CD4-positive, alpha-beta memory T cell (primary cell): Measurements from ENCODE around the gene GDF10. TPM values are rescaled to one million over a fixed set of nuclear protein-coding genes. Genes with fewer than 3 reads are reported as not detected.

Experiments
- CTCF ChIA-PET: fragments of 350-600 bp; sonication (Branson Sonifier 250); formaldehyde crosslinking; loops from one replicate; lab custom pipeline; 2021; ENCODE audit warnings: inconsistent platforms; ENCODE audit not compliant: partially characterized antibody; lab: Charles Lee
- POLR2A ChIA-PET: fragments of 350-600 bp; sonication (Branson Sonifier 250); formaldehyde crosslinking; loops from one replicate; lab custom pipeline; 2021; ENCODE audit not compliant: partially characterized antibody; lab: Charles Lee
- DNase-seq, 5 donors: peaks; one replicate each; pipeline versions ENCODE4 v3.0.0 to v3.0.0-alpha.2; 2020 to 2022; ENCODE audit warnings: mixed read lengths in 1 of 5
- H3K27ac ChIP-seq: one replicate; pipeline ENCODE4 v1.7.0; 2013; ENCODE audit warnings: low read depth, low read length
- H3K27me3 ChIP-seq: 2 replicates; pipeline ENCODE4 v1.7.0; 2013; ENCODE audit warnings: mild to moderate bottlenecking, low read length, moderate library complexity; ENCODE audit not compliant: insufficient read depth
- H3K36me3 ChIP-seq: 2 replicates; pipeline ENCODE4 v1.7.0; 2013; ENCODE audit warnings: mild to moderate bottlenecking, low read length, moderate library complexity; ENCODE audit not compliant: insufficient read depth
- H3K4me1 ChIP-seq: 2 replicates; pipeline ENCODE4 v1.7.0; 2013; ENCODE audit warnings: mild to moderate bottlenecking, low read length, moderate library complexity; ENCODE audit not compliant: insufficient read depth
- H3K4me3 ChIP-seq, 2 donors: one replicate each; pipeline ENCODE4 v1.7.0; 2013; ENCODE audit warnings: low read length in 2 of 2, mild to moderate bottlenecking in 1 of 2
- H3K9me3 ChIP-seq, 2 donors: one replicate each; pipeline ENCODE4 v1.7.0; 2013; ENCODE audit warnings: low read length in 2 of 2, control low read depth in 1 of 2; ENCODE audit not compliant: control insufficient read depth in 1 of 2
- H3K27ac Mint-ChIP-seq, 7 donors: one replicate each; pipeline ENCODE4 v1.8.0; 2020 to 2021; ENCODE audit warnings: mixed read lengths in 7 of 7, mild to moderate bottlenecking in 6 of 7, inconsistent platforms in 3 of 7, moderate library complexity in 3 of 7
- H3K27me3 Mint-ChIP-seq, 2 donors: one replicate each; pipeline ENCODE4 v1.8.0; 2020 to 2021; ENCODE audit warnings: mixed read lengths in 2 of 2
- H3K36me3 Mint-ChIP-seq, 2 donors: one replicate each; pipeline ENCODE4 v1.8.0; 2020 to 2021; ENCODE audit warnings: mixed read lengths in 2 of 2, inconsistent platforms in 1 of 2, mild to moderate bottlenecking in 1 of 2
- H3K4me1 Mint-ChIP-seq, 4 donors: one replicate each; pipeline ENCODE4 v1.8.0; 2020 to 2021; ENCODE audit warnings: mixed read lengths in 4 of 4, mild to moderate bottlenecking in 1 of 4
- H3K4me3 Mint-ChIP-seq, 8 donors: one replicate each; pipeline ENCODE4 v1.8.0; 2020 to 2021; ENCODE audit warnings: mixed read lengths in 8 of 8, mild to moderate bottlenecking in 7 of 8, moderate library complexity in 6 of 8, inconsistent platforms in 3 of 8
- H3K9me3 Mint-ChIP-seq, 8 donors: one replicate each; pipeline ENCODE4 v1.8.0; 2020 to 2021; ENCODE audit warnings: mixed read lengths in 8 of 8, mild to moderate bottlenecking in 5 of 8, inconsistent platforms in 3 of 8, moderate library complexity in 1 of 8
- intact Hi-C: fragments of 100-400 bp; cut with micrococcal nuclease; formaldehyde crosslinking; loops from one replicate; pipeline ENCODE4 v1.15.1; 2023
- polyA plus RNA-seq, 2 donors: library from polyadenylated mRNA; unstranded; fragments of 300-500 nt; fragmentation: Illumina TruSeq; gene quantifications; one replicate each; pipeline ENCODE4 v1.2.3, GENCODE V29; 2021
- total RNA-seq, 2 experiments: library from RNA; stranded (reverse); gene quantifications; one replicate each; pipeline ENCODE4 v1.2.3, GENCODE V29; 2021

GDF10 gene
- total and polyA plus RNA-seq, 4 experiments from 2014 or later: 0.19 to 1.3 (median 0.78) TPM

DNA sequence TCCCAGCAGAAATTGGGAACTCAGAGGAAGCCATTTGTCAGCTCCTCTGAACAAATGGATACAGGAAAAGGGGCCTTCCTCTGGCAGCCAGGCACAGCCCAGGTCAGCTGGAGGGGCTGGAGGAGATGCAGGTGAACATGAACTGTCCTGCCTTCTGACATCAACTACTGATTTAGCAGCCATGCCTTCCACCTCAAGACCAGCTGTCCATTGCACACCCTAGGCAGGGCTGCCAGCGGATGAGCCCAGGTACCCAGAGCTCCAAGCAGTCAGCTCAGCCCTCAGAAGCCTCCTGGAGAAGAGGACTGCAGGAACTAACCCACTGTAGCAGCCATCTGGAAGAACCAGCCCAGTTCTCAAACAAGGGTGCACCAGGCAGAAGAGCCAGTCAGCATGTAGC, 44.1 kb upstream of the GDF10 start:
- Histone ChIP-seq H3K4me3 (no peak overlapping the region), H3K27me3 (no peaks in the 10 kb centered on the region), H3K36me3 (no peaks in the 10 kb centered on the region), H3K4me1 (peaks cover 58% of the 10 kb centered on the region), H3K9me3 (no peaks in the 10 kb centered on the region), H3K27ac (no peak overlapping the region)
- Mint-ChIP-seq H3K4me1 (peaks cover 33 to 71% (median 58%) of the 10 kb centered on the region in 4 donors), H3K36me3 (no peaks in the 10 kb centered on the region), H3K27me3 (no peaks in the 10 kb centered on the region), H3K4me3 (peak overlapping the region in 2 of 8 donors; percentile 8 to 28), H3K9me3 (peaks cover 0 to 4% (median 0%) of the 10 kb centered on the region in 8 donors), H3K27ac (peak overlapping the region in 4 of 7 donors; percentile 37 to 82 (median 57))
- intact Hi-C loops: no loop called here
- POLR2A ChIA-PET: no interaction called here
- DNase-seq: no peak
- CTCF ChIA-PET: interaction anchor here (1.0 kb wide), 2 partner anchors 15 to 56 kb away, joined by 3 read pairs; no protein-coding TSS in a partner anchor

- peak overlapping the region in 6 of 7 donors; percentile 67 to 95 (median 89) for H3K27ac Mint-ChIP-seq
- no peaks in the 10 kb centered on the region for H3K9me3 ChIP-seq
- intact Hi-C loops: loop anchor here (1.0 kb wide), 1 partner anchor 51 kb away; no protein-coding TSS in a partner anchor
- POLR2A ChIA-PET: interaction anchor here (1.5 to 5.7 kb wide), 2 partner anchors 49 to 209 kb away, joined by 3 to 33 read pairs; no protein-coding TSS in a partner anchor
- H3K4me3 ChIP-seq: peak overlapping the region in 1 of 2 donors; percentile 21
- H3K27me3 ChIP-seq: no peaks in the 10 kb centered on the region
- no peaks in the 10 kb centered on the region for H3K36me3 ChIP-seq
- no peak for DNase-seq
- no peaks in the 10 kb centered on the region for H3K36me3 Mint-ChIP-seq
- H3K4me1 Mint-ChIP-seq: peaks cover 39 to 80% (median 67%) of the 10 kb centered on the region in 4 donors
- H3K27ac ChIP-seq: no peak overlapping the region
- CTCF ChIA-PET: no interaction called here
- peaks cover 0 to 4% (median 0%) of the 10 kb centered on the region in 8 donors for H3K9me3 Mint-ChIP-seq
- peak overlapping the region in 5 of 8 donors; percentile 55 to 77 (median 73) for H3K4me3 Mint-ChIP-seq
- H3K27me3 Mint-ChIP-seq: no peaks in the 10 kb centered on the region
- H3K4me1 ChIP-seq: peaks cover 67% of the 10 kb centered on the region
Observed at GRCh38 chr10:47256751-47257336, 43.2 kb upstream of the GDF10 start.

GRCh38 chr10:47257396-47258120, 42.4 kb upstream of the GDF10 start:
- H3K36me3 Mint-ChIP-seq: no peaks in the 10 kb centered on the region
- no peaks in the 10 kb centered on the region for H3K9me3 ChIP-seq
- no peaks in the 10 kb centered on the region for H3K36me3 ChIP-seq
- peaks cover 73% of the 10 kb centered on the region for H3K4me1 ChIP-seq
- H3K4me1 Mint-ChIP-seq: peaks cover 44 to 86% (median 72%) of the 10 kb centered on the region in 4 donors
- no peaks in the 10 kb centered on the region for H3K27me3 ChIP-seq
- CTCF ChIA-PET: interaction anchor here (1.9 kb wide), 1 partner anchor 54 kb away, joined by 8 read pairs; no protein-coding TSS in a partner anchor
- peak overlapping the region; percentile 82 to 95 (median 87) for H3K27ac Mint-ChIP-seq
- H3K4me3 ChIP-seq: peak overlapping the region in 1 of 2 donors; percentile 21
- peak overlapping the region; percentile 3 for H3K27ac ChIP-seq
- DNase-seq: peak in 4 of 5 donors; percentile 54 to 68 (median 62)
- peaks cover 0 to 4% (median 0%) of the 10 kb centered on the region in 8 donors for H3K9me3 Mint-ChIP-seq
- H3K27me3 Mint-ChIP-seq: no peaks in the 10 kb centered on the region
- H3K4me3 Mint-ChIP-seq: peak overlapping the region; percentile 53 to 77 (median 70)
- intact Hi-C loops: loop anchor here (1.0 kb wide), 1 partner anchor 51 kb away; no protein-coding TSS in a partner anchor
- POLR2A ChIA-PET: interaction anchor here (0.9 to 5.7 kb wide), 4 partner anchors 50 to 209 kb away, joined by 3 to 33 read pairs (median 4); no protein-coding TSS in a partner anchor

DNA sequence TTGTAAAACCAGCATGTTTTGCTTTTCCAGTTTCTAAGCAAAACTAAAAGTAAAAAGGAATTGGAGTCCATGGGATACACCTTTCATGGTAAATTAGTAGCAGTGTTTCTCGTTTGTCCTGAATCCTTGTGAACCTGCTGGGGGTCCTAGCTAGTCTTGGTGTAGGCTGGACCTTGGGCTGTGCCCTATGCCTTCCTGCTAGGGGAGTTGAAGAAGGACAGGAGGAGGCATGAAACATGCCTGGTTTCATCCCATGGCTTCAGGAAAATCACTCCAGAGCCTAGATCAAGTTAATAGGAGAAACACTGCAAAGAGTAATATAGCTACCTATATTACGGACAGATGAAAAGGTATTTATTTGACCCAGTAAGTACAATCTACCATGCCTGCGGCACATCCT, 41.1 kb upstream of the GDF10 start:
- POLR2A ChIA-PET: interaction anchor here (1.3 to 5.7 kb wide), 3 partner anchors 51 to 93 kb away, joined by 4 to 33 read pairs (median 26); no protein-coding TSS in a partner anchor

GRCh38 chr10:47259466-47259865, 40.5 kb upstream of the GDF10 start:
- H3K9me3 ChIP-seq: no peaks in the 10 kb centered on the region
- H3K4me3 ChIP-seq: no peak overlapping the region
- H3K27me3 ChIP-seq: no peaks in the 10 kb centered on the region
- DNase-seq: no peak
- H3K27ac ChIP-seq: no peak overlapping the region
- ChIA-PET CTCF (interaction anchor here (1.0 to 3.0 kb wide), 5 partner anchors 52 to 214 kb away, joined by 4 to 21 read pairs (median 5); no protein-coding TSS in a partner anchor), POLR2A (interaction anchor here (2.8 to 5.7 kb wide), 3 partner anchors 18 to 52 kb away, joined by 11 to 33 read pairs (median 26); no protein-coding TSS in a partner anchor)
- Mint-ChIP-seq H3K36me3 (no peaks in the 10 kb centered on the region), H3K9me3 (peaks cover 0 to 5% (median 0%) of the 10 kb centered on the region in 8 donors), H3K27ac (peak overlapping the region in 6 of 7 donors; percentile 75 to 97 (median 95)), H3K27me3 (no peaks in the 10 kb centered on the region), H3K4me3 (no peak overlapping the region), H3K4me1 (peaks cover 50 to 94% (median 83%) of the 10 kb centered on the region in 4 donors)
- H3K4me1 ChIP-seq: peaks cover 89% of the 10 kb centered on the region
- H3K36me3 ChIP-seq: no peaks in the 10 kb centered on the region
- intact Hi-C loops: no loop called here

More for the DNA sequence above, 41.1 kb upstream of the GDF10 start:
- H3K4me1 Mint-ChIP-seq: peaks cover 49 to 93% (median 80%) of the 10 kb centered on the region in 4 donors
- Histone ChIP-seq H3K9me3 (no peaks in the 10 kb centered on the region), H3K36me3 (no peaks in the 10 kb centered on the region), H3K4me1 (peaks cover 84% of the 10 kb centered on the region), H3K27me3 (no peaks in the 10 kb centered on the region), H3K4me3 (no peak overlapping the region), H3K27ac (no peak overlapping the region)
- H3K27me3 Mint-ChIP-seq: no peaks in the 10 kb centered on the region
- intact Hi-C loops: no loop called here
- peaks cover 0 to 4% (median 0%) of the 10 kb centered on the region in 8 donors for H3K9me3 Mint-ChIP-seq
- no peak overlapping the region for H3K4me3 Mint-ChIP-seq
- no peak for DNase-seq
- CTCF ChIA-PET: interaction anchor here (1.9 kb wide), 1 partner anchor 53 kb away, joined by 8 read pairs; no protein-coding TSS in a partner anchor
- H3K36me3 Mint-ChIP-seq: no peaks in the 10 kb centered on the region
- H3K27ac Mint-ChIP-seq: peak overlapping the region in 5 of 7 donors; percentile 69 to 97 (median 82)

- Histone ChIP-seq H3K4me3 (no peak overlapping the region), H3K27ac (peak overlapping the region; percentile 51), H3K4me1 (peaks cover 94% of the 10 kb centered on the region), H3K27me3 (no peaks in the 10 kb centered on the region), H3K36me3 (no peaks in the 10 kb centered on the region), H3K9me3 (no peaks in the 10 kb centered on the region)
- POLR2A ChIA-PET: interaction anchor here (0.6 to 5.7 kb wide), 8 partner anchors 15 to 95 kb away, joined by 3 to 33 read pairs (median 10); no protein-coding TSS in a partner anchor
- Mint-ChIP-seq H3K27ac (peak overlapping the region; percentile 78 to 99 (median 96)), H3K4me1 (peaks cover 48 to 94% (median 84%) of the 10 kb centered on the region in 4 donors), H3K4me3 (peak overlapping the region; percentile 5 to 83 (median 76)), H3K36me3 (no peaks in the 10 kb centered on the region), H3K27me3 (no peaks in the 10 kb centered on the region), H3K9me3 (peaks cover 0 to 11% (median 0%) of the 10 kb centered on the region in 8 donors)
- intact Hi-C loops: loop anchor here (2.0 kb wide), 2 partner anchors 50 to 94 kb away; no protein-coding TSS in a partner anchor
- peak in 4 of 5 donors; percentile 9 to 34 (median 12) for DNase-seq
- CTCF ChIA-PET: interaction anchor here (0.8 to 3.0 kb wide), 6 partner anchors 17 to 215 kb away, joined by 3 to 21 read pairs (median 4); no protein-coding TSS in a partner anchor
Observed at GRCh38 chr10:47260505-47261111, 39.4 kb upstream of the GDF10 start.
